Activated CD8-positive, alpha-beta memory T cell treated with anti-CD3 and anti-CD28 coated beads, Interleukin-2, amount 50 U/mL, for 24 hours (primary cell): ENCODE measurements around the gene TMEM9.

Experiments
- DNase-seq: peaks from one replicate; pipeline ENCODE4 v3.0.0-alpha.2; 2020; ENCODE audit errors: extremely low read depth

TMEM9 gene

GRCh38 chr1:201127755-201128455 is 26.4 kb downstream of the TMEM9 start:
- DNase-seq: no peak

- DNase-seq: no peak
These were observed 27.2 kb downstream of the TMEM9 start, which contains the start of gene ASCL5 for GRCh38 chr1:201126832-201127754. Gene ASCL5 (minus strand): TSS chr1:201127184. CDS start chr1:201115372, 11,812 bp downstream.

- no peak for DNase-seq
These were observed 27.8 kb downstream of the TMEM9 start for GRCh38 chr1:201126463-201126831.

- DNase-seq: no peak
These were observed 28.5 kb downstream of the TMEM9 start for GRCh38 chr1:201125800-201126199.

GRCh38 chr1:201125019-201125418 is 29.3 kb downstream of the TMEM9 start:
- DNase-seq: no peak

- DNase-seq: no peak
These were observed 30.4 kb downstream of the TMEM9 start for GRCh38 chr1:201123866-201124265.

- no peak for DNase-seq
These were observed 31.8 kb downstream of the TMEM9 start for GRCh38 chr1:201122321-201122957.

- DNase-seq: no peak
These were observed 34.8 kb downstream of the TMEM9 start for GRCh38 chr1:201119206-201120197.

GRCh38 chr1:201116091-201116490 is 38.2 kb downstream of the TMEM9 start:
- no peak for DNase-seq

- no peak for DNase-seq
These were observed 38.8 kb downstream of the TMEM9 start for GRCh38 chr1:201115390-201115937.

- DNase-seq: peak; percentile 54
These were observed 39.8 kb downstream of the TMEM9 start for GRCh38 chr1:201114245-201115131.

- no peak for DNase-seq
These were observed 40.6 kb downstream of the TMEM9 start for GRCh38 chr1:201113451-201114244.

- DNase-seq: no peak
These were observed 41.3 kb downstream of the TMEM9 start for GRCh38 chr1:201112926-201113325.

- DNase-seq: no peak
These were observed 42.0 kb downstream of the TMEM9 start, which contains the start of gene CACNA1S for GRCh38 chr1:201112173-201112731. Gene CACNA1S (minus strand): TSS chr1:201112426. CDS start chr1:201112339, 87 bp downstream.

GRCh38 chr1:201111672-201112071 is 42.6 kb downstream of the TMEM9 start:
- no peak for DNase-seq

- DNase-seq: no peak
These were observed 43.1 kb downstream of the TMEM9 start for GRCh38 chr1:201111156-201111555.

GRCh38 chr1:201110616-201111015 is 43.7 kb downstream of the TMEM9 start:
- DNase-seq: no peak

- no peak for DNase-seq
These were observed 44.1 kb downstream of the TMEM9 start for GRCh38 chr1:201110138-201110537.

GRCh38 chr1:201109651-201110050 is 44.6 kb downstream of the TMEM9 start:
- no peak for DNase-seq
